ENCODE data around the gene PLXDC2. TPM values are rescaled to one million over a fixed set of nuclear protein-coding genes. Genes with fewer than 3 reads are reported as not detected.
A peak's percentile ranks its signal among the peaks of the same experiment; 100 is the strongest.

Gene PLXDC2
- total RNA-seq, 1 donor from 2014 or later: 7.5 TPM

GRCh38 chr10:19877466-19878255 lies 61.4 kb downstream of the PLXDC2 start:
- no peak for DNase-seq (ENCODE audit: low read depth)
- no peak overlapping the region for H3K4me3 ChIP-seq (ENCODE audit: low read depth, low read length)
- H3K36me3 ChIP-seq (ENCODE audit: control insufficient read depth, insufficient read depth, low read length): no peaks in the 10 kb centered on the region
- no peaks in the 10 kb centered on the region for H3K27me3 ChIP-seq (ENCODE audit: control insufficient read depth, insufficient read depth, low read length)
- TF ChIP-seq CTCF (IDR thresholded peaks at IDR 0.05; ENCODE audit: insufficient read depth, low read length, poor library complexity, severe bottlenecking): no peak

- H3K27me3 ChIP-seq (ENCODE audit: control insufficient read depth, insufficient read depth, low read length): no peaks in the 10 kb centered on the region
- no peak for TF ChIP-seq CTCF (IDR thresholded peaks at IDR 0.05; ENCODE audit: insufficient read depth, low read length, poor library complexity, severe bottlenecking)
Observed at GRCh38 chr10:19882621-19883020, 66.4 kb downstream of the PLXDC2 start.

GRCh38 chr10:19888061-19888660 lies 71.9 kb downstream of the PLXDC2 start:
- H3K4me3 ChIP-seq (ENCODE audit: low read depth, low read length): no peak overlapping the region
- TF ChIP-seq CTCF (IDR thresholded peaks at IDR 0.05; ENCODE audit: insufficient read depth, low read length, poor library complexity, severe bottlenecking): no peak
- no peak for DNase-seq (ENCODE audit: low read depth)
- no peaks in the 10 kb centered on the region for H3K36me3 ChIP-seq (ENCODE audit: control insufficient read depth, insufficient read depth, low read length)
- H3K27me3 ChIP-seq (ENCODE audit: control insufficient read depth, insufficient read depth, low read length): no peaks in the 10 kb centered on the region

More at GRCh38 chr10:19882621-19883020, 66.4 kb downstream of the PLXDC2 start:
- Histone ChIP-seq H3K4me3 (ENCODE audit: low read depth, low read length) (no peak overlapping the region), H3K36me3 (ENCODE audit: control insufficient read depth, insufficient read depth, low read length) (no peaks in the 10 kb centered on the region)
- no peak for DNase-seq (ENCODE audit: low read depth)

- peak; percentile 32 for DNase-seq (ENCODE audit: low read depth)
- Histone ChIP-seq H3K27me3 (ENCODE audit: control insufficient read depth, insufficient read depth, low read length) (no peaks in the 10 kb centered on the region), H3K36me3 (ENCODE audit: control insufficient read depth, insufficient read depth, low read length) (no peaks in the 10 kb centered on the region), H3K4me3 (ENCODE audit: low read depth, low read length) (no peak overlapping the region)
- TF ChIP-seq CTCF (IDR thresholded peaks at IDR 0.05; ENCODE audit: insufficient read depth, low read length, poor library complexity, severe bottlenecking): no peak
Observed at GRCh38 chr10:19889256-19889655, 73.0 kb downstream of the PLXDC2 start.

GRCh38 chr10:19891429-19891828 lies 75.2 kb downstream of the PLXDC2 start:
- Histone ChIP-seq H3K27me3 (ENCODE audit: control insufficient read depth, insufficient read depth, low read length) (no peaks in the 10 kb centered on the region), H3K36me3 (ENCODE audit: control insufficient read depth, insufficient read depth, low read length) (no peaks in the 10 kb centered on the region), H3K4me3 (ENCODE audit: low read depth, low read length) (no peak overlapping the region)
- no peak for DNase-seq (ENCODE audit: low read depth)
- TF ChIP-seq CTCF (IDR thresholded peaks at IDR 0.05; ENCODE audit: insufficient read depth, low read length, poor library complexity, severe bottlenecking): no peak
